HG02763 (cell line): ENCODE measurements around the gene CRHR2.

Source experiments
- ATAC-seq: cut with Tn5 transposase; IDR thresholded peaks from one replicate; pipeline ENCODE4 v1.9.1; 2021; ENCODE audit warnings: mild to moderate bottlenecking, moderate library complexity; ENCODE audit not compliant: unreplicated experiment

The CRHR2 gene

GRCh38 chr7:30633223-30633622 lies 49.0 kb downstream of the CRHR2 start:
- no peak for ATAC-seq

GRCh38 chr7:30630986-30631385 lies 51.3 kb downstream of the CRHR2 start:
- ATAC-seq: peak; percentile 58

GRCh38 chr7:30627026-30627425 lies 55.2 kb downstream of the CRHR2 start:
- no peak for ATAC-seq

- no peak for ATAC-seq
Measured at GRCh38 chr7:30625283-30625682, 57.0 kb downstream of the CRHR2 start.

GRCh38 chr7:30618961-30619360 lies 63.3 kb downstream of the CRHR2 start:
- no peak for ATAC-seq

GRCh38 chr7:30618080-30618676 lies 64.1 kb downstream of the CRHR2 start:
- no peak for ATAC-seq

- ATAC-seq: no peak
Measured at GRCh38 chr7:30617359-30617758, 64.9 kb downstream of the CRHR2 start.

- no peak for ATAC-seq
Measured at GRCh38 chr7:30616318-30616717, 65.9 kb downstream of the CRHR2 start.

- no peak for ATAC-seq
Measured at GRCh38 chr7:30613366-30614325, 68.6 kb downstream of the CRHR2 start.

- ATAC-seq: no peak
Measured at GRCh38 chr7:30612658-30613265, 69.5 kb downstream of the CRHR2 start.

GRCh38 chr7:30605832-30606231 lies 76.4 kb downstream of the CRHR2 start:
- ATAC-seq: no peak

GRCh38 chr7:30604901-30605300 lies 77.4 kb downstream of the CRHR2 start:
- ATAC-seq: no peak
